Daoy (cell line): ENCODE results near the gene SMARCA2. TPM values are rescaled to one million over a fixed set of nuclear protein-coding genes. Genes with fewer than 3 reads are reported as not detected.
A peak's percentile ranks its signal among the peaks of the same experiment; 100 is the strongest.

Experiments
- DNase-seq: peaks from one replicate; pipeline ENCODE4 v3.0.0-alpha.2; 2015; ENCODE audit warnings: low read depth
- total RNA-seq: library from RNA; depleted of rRNA; stranded (reverse); fragments of >200 nt; shearing (Covaris generic); gene quantifications from 2 replicates; pipeline ENCODE4 v1.2.3, GENCODE V29; 2014

The SMARCA2 gene
- total RNA-seq, 1 experiment from 2014 or later: 56.6 TPM

DNA sequence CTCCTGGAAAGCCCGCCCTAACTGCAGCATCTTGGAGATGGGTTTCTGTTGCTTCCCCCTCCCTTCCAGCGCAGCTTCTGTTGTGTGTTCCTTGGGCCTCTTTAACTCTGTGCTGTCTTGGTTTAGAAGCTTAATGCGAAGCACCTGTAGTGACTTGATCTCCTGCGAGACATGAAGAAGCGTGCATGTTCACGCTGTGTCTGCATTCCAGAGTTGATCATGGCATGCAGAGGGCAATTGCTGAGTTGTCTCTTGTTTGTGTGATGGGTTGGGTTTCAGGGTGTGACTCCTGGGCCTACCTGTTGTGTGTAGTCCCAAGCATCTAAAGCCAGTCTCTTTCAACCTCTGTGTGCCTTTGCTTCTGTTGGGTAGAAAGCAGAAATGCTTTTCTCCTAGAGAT is 155.6 kb downstream of the SMARCA2 start:
- DNase-seq: no peak

- DNase-seq: no peak
These were observed 158.0 kb downstream of the SMARCA2 start for GRCh38 chr9:2173170-2173569.

DNA sequence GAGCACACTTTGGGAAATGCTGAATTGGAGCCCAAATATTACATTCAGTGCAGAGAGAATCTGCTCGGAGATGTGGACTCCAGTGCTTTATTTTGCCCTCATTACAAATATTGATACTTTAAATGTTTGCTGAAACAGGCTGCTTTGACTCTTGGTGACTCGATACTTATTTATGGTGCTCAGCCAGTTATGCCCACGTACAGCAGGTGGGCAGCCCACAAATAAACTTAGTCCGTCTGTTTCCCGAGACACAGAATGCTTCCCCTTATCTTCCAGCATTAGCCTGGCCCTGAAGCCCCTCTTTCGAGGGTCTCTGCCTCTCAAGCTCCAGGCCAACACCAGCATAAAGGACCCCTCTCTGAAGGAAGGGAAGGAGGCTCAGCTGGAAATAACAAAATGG is 158.7 kb downstream of the SMARCA2 start:
- no peak for DNase-seq

GRCh38 chr9:2174306-2174705 is 159.2 kb downstream of the SMARCA2 start:
- no peak for DNase-seq

GRCh38 chr9:2174911-2175310 is 159.8 kb downstream of the SMARCA2 start:
- DNase-seq: no peak

- no peak for DNase-seq
These were observed 162.0 kb downstream of the SMARCA2 start for GRCh38 chr9:2177121-2177520.

DNA sequence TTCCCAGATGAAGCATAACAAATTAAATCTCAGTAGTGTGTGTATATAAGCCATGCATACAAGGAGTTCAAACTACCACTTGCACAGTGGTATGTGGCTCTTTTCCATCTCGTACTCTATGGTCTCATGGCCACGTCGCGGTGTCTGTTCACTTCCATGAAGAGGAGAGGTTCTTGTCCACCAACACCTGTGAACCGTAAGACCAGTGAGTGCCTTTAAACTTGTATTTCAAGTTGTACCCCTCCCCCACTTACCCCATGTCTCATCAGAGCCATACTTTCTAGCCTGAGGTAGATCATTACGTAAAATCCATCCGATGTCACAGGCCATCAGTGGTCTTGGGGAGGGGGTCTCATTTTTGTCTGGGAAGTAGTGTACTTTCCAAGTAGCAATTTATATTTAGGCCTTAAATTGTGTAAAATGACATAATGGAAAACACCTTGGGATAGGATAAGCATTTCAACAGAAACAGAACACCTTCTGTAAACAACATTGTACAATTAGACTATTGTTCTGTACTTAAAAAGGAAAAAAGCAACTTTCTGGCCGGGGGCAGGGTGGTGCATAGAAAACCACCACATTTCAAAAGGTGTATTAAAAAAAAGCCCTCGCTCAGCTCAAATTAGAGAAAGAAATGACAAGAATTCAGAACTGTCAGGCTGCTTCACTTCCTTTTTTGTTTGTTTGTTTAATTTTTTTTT is 163.0 kb downstream of the SMARCA2 start:
- no peak for DNase-seq

DNA sequence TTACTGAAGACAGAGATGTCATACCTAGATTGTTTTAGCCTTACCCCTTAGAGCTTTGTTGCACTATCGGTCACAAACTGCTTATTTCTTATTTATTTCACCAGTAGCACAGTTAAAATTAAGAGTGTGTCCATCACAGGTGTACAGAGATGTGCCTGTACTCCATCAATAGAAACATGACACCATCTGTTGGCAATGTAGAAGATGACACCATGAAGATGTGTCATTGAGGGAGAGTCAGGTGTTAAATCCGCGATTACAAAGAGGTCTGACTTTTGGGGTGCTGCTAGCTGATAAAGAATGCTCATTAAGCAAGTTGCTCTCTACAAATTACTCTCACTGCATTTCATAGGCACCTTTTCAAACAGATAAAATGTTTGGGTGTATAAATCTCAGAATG is 164.4 kb downstream of the SMARCA2 start:
- no peak for DNase-seq

GRCh38 chr9:2180154-2180553 is 165.0 kb downstream of the SMARCA2 start:
- DNase-seq: no peak

GRCh38 chr9:2180704-2181103 is 165.6 kb downstream of the SMARCA2 start:
- DNase-seq: no peak

DNA sequence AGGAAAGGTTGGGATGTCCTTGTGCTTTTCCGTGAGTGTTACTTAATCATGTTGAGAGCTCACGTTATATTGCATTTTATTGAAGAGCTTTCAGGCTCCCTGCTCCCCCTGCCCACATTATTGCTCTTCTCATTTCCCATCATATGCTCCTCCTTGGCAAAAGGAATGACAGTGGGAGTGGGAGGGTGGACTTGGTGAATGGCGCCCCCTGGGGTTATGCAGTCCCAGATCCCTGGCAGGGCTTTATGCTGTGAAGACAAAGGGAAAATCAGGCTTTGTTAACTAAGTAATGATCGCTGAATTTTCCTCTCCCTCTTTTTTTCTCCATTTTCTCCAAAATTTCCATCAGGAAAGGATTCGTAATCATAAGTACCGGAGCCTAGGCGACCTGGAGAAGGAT is 166.6 kb downstream of the SMARCA2 start:
- DNase-seq: peak; percentile 24

DNA sequence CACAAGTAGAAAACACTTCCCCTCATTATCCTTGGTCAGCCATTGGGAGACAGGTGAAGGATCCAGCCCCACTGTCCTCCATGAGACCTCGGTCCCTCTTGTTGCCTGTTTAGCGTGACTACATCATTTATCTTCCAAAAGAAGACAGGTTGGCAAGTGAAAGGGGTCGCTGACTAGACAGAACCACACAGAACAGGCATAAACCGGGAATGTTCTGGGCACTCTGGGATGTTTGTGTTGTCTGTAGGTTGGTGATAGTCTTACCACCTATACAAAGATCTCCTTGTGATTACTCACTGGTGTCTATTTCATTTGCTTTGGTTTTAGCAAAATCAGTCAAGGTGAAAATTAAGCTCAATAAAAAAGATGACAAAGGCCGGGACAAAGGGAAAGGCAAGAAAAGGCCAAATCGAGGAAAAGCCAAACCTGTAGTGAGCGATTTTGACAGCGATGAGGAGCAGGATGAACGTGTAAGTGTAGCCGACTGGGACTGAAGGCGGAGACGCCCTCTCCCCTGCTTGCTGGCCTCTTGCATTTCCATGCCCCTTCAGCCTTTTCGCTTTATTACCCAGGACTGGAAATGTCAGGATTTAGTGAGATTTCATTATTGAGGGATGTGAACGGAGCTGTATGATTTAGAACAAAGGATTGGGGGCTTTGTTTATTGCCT is 175.9 kb downstream of the SMARCA2 start:
- no peak for DNase-seq

DNA sequence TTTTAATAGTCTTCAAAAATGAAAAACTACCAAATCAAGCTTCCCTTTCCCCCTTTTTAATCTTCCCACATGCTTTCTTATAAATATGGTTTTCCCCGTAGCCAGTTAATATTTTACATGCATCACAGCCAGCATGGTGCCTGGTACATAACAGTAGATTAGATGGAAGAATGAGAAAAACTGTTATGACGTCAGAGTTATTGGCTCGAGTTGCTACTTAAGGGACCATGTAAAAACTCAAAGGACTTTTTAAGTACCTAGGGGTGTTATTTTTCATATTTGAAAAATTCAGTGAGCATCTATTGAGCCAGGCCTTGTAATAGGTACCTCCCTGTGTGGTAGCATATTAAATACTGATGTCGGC is 176.4 kb downstream of the SMARCA2 start:
- DNase-seq: no peak

DNA sequence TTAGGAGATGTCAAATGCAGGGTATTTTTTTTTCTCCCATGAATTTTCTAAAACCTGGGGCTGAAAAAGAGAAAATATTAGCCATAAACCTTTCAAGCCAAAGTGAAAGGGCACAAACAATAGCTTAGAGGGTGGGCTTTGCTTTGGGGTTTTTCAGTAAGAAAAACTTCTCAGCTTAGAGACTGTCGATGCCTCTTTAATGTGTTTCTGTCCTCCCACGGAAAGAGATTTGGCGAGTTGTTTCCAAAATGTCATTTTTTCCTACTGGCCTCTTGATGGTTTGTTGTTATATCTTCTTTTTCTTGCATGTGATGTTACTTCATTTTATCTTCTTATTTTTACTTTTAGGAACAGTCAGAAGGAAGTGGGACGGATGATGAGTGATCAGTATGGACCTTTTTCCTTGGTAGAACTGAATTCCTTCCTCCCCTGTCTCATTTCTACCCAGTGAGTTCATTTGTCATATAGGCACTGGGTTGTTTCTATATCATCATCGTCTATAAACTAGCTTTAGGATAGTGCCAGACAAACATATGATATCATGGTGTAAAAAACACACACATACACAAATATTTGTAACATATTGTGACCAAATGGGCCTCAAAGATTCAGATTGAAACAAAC is 177.3 kb downstream of the SMARCA2 start:
- no peak for DNase-seq

DNA sequence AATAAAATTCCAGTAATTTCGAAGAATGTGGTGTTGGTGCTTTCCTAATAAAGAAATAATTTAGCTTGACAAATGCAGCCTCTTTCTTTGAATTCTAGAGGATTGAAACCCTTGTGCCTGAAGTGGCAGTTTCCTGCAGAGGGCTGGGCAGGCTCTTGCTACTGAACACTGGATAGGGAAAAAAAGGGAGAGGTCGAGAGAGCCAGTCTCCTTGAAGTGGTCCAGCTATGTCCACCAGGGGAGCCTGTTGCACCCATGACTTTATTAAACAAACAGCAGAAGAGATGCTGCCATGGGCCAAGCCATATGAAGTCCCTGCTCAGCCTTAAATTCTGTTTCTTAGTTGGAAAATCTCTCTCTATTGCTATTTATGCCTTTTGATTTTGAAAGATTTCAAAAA is 178.4 kb downstream of the SMARCA2 start:
- DNase-seq: no peak

DNA sequence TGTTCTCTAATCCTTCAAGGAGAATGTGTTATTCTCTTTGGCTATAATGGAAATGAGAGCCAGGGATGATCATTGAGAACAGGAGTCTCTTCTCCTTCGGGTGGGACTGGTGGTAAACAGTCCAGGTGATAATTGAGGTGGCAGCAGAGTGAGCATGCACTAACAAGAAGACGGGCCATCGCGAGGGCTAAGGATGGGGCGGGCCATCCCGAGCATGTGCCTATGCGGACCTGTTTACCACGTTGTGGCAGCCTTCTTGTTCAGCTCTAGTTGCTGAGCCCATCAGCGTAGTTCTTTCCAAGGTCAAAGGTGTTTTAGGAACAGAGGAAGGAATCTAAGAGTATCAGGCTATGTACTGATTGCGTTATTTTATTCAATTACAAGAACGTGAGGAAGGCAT is 180.1 kb downstream of the SMARCA2 start:
- no peak for DNase-seq

DNA sequence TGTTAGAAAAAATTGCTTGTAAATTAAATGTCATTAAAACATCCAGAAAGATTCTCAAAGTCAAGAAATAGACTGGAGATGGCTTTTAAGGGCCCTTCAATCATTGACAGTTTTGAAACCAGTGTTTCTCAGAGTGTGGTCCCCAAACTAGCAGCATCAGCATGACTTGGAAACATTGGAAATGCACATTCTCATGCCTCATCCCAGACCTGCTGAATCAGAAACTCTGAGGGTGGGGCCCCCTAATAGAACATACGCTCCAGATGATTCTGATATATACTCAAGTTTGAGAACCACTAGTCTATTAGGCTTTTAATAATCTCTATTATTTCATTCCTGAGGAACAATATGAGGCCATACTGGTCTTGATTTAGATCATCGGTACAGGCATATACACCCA is 181.6 kb downstream of the SMARCA2 start:
- no peak for DNase-seq

GRCh38 chr9:2198956-2199635 is 183.9 kb downstream of the SMARCA2 start:
- no peak for DNase-seq

DNA sequence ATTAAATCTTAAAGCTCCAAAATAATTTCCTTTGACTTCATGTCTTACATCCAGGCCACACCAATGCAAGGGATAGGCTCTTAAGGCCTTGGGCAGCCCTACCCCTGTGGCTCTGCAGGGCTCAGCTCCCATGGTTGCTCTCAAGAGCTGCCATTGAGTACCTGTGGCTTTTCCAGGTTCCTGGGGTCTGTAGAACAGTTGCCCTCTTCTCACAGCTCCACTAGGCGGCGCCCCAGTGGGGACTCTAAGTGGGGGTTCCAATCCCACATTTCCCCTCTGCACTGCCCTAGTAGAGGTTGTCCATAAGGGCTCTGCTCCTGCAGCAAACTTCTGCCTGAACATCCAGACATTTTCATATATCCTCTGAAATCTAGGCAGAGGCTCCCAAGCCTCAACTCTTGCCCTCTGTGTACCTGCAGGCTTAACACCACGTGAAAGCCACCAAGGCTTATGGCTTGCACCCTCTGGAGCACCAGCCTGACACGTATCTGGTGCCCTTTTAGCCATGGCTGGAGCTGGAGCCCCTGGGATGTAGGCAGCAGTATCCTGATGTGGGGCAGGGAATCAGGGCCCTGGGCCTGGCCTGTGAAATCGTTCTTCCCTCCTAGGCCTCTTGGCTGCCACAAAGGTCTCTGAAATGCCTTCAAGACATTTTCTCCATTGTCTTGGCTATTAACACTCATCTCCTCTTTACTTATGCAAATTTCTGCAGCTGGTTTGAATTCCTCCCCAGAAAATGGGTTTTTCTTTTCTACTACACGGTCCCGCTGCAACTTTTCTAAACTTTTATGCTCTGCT is 185.1 kb downstream of the SMARCA2 start:
- no peak for DNase-seq

GRCh38 chr9:2208465-2208864 is 193.3 kb downstream of the SMARCA2 start:
- DNase-seq: no peak

DNA sequence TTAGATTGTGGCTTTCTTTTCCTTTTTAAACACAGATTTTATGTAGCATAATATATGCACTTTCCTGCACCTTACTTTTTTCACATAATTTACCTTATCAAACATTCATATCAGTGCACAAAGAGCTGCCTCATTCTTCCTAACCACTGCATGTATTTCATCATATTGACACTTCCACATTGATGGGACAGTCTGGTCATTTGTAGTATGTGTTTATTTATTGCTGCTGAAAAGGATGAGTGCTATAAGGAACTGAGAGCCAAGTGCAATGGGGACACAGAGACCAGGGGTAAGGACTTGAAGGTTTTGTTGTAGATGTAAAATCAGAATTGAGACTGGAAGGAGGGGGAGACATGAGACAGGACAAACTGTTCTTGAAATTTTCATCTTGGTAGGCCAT is 193.8 kb downstream of the SMARCA2 start:
- no peak for DNase-seq

DNA sequence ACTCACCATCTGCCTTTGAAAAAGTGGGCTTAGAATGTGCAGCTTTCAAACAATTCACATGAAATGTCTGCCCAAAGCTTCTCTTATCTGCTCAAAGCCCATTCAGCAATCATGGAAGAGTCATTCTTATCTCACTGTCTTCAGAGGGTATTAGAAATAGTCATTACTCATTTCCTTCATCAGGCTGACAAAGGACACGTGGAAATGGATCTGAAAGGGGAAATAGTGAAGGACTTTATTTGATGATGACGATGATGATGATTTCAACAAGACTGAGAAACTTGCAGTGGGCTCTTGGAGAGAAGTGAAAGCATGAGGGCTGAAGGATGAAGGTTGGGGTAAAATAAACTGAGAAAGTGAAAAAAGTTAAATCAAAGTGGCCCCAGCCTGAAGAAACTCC is 194.3 kb downstream of the SMARCA2 start:
- peak; percentile 9 for DNase-seq
